GM19043 (cell line): ENCODE results near the gene S100A1.
"Not testable (repeated sequence)": the region's sequence is repeated elsewhere in the genome, so short reads cannot be mapped to it uniquely, and the experiment has no call there.

Experiments
- ATAC-seq: cut with Tn5 transposase; IDR thresholded peaks from one replicate; pipeline ENCODE4 v1.9.1; 2021; ENCODE audit warnings: low read depth; ENCODE audit not compliant: unreplicated experiment

Gene S100A1

GRCh38 chr1:153629971-153630370, 1.7 kb downstream of the S100A1 start:
- ATAC-seq = no peak

GRCh38 chr1:153630384-153630783, 2.1 kb downstream of the S100A1 start:
- ATAC-seq = no peak

GRCh38 chr1:153631047-153632022, 3.1 kb downstream of the S100A1 start:
- no peak for ATAC-seq

GRCh38 chr1:153633161-153633753, 5.0 kb downstream of the S100A1 start:
- ATAC-seq = no peak

GRCh38 chr1:153633754-153634665, 5.8 kb downstream of the S100A1 start, which contains the start of gene CHTOP:
CHTOP (plus strand) TSS chr1:153634066; CDS start chr1:153636589, 2,523 bp downstream.
- peak; percentile 86 for ATAC-seq

- ATAC-seq = no peak
These were observed 7.6 kb downstream of the S100A1 start for GRCh38 chr1:153635872-153636271.

GRCh38 chr1:153636312-153636711, 8.1 kb downstream of the S100A1 start:
- no peak for ATAC-seq

GRCh38 chr1:153638261-153638660, 10.0 kb downstream of the S100A1 start:
- ATAC-seq = no peak

- ATAC-seq = no peak
These were observed 11.0 kb downstream of the S100A1 start for GRCh38 chr1:153639280-153639679.

GRCh38 chr1:153640213-153640612, 12.0 kb downstream of the S100A1 start:
- not testable (repeated sequence) for ATAC-seq

GRCh38 chr1:153640861-153641260, 12.6 kb downstream of the S100A1 start:
- ATAC-seq = no peak

- ATAC-seq = no peak
These were observed 13.9 kb downstream of the S100A1 start for GRCh38 chr1:153642161-153642560.

GRCh38 chr1:153643100-153643499, 14.9 kb downstream of the S100A1 start:
- no peak for ATAC-seq

GRCh38 chr1:153643816-153644215, 15.6 kb downstream of the S100A1 start:
- ATAC-seq = no peak

- no peak for ATAC-seq
These were observed 18.6 kb downstream of the S100A1 start for GRCh38 chr1:153646672-153647345.

- no peak for ATAC-seq
These were observed 19.1 kb downstream of the S100A1 start for GRCh38 chr1:153647346-153647714.

- no peak for ATAC-seq
These were observed 19.9 kb downstream of the S100A1 start for GRCh38 chr1:153648000-153648643.

GRCh38 chr1:153649137-153649862, 21.1 kb downstream of the S100A1 start:
- ATAC-seq = no peak

GRCh38 chr1:153649863-153650235, 21.6 kb downstream of the S100A1 start:
- no peak for ATAC-seq
